ENCODE data around the gene PNPLA7.
A peak's percentile ranks its signal among the peaks of the same experiment; 100 is the strongest.
"Not testable (repeated sequence)": the region's sequence is repeated elsewhere in the genome, so short reads cannot be mapped to it uniquely, and the experiment has no call there.

Gene PNPLA7

DNA sequence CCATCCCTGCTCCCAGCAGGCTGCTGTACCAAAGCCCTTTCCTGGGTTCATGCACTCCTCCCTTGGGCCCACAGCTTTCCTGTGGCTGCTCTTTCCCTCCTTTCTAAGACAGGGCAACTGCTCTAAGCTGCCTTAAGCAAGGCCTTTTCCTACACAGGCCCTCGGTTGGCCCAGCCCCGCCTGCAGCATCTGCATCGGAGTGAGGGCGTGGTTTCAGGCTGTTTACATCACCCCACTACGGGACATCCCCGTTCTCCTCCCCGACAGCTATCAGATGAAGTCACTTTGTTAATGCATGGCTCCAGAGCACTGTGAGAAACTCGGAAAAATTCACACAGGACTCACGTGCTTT is 25.1 kb upstream of the PNPLA7 start:
- DNase-seq (ENCODE audit: low spot score): no peak

DNA sequence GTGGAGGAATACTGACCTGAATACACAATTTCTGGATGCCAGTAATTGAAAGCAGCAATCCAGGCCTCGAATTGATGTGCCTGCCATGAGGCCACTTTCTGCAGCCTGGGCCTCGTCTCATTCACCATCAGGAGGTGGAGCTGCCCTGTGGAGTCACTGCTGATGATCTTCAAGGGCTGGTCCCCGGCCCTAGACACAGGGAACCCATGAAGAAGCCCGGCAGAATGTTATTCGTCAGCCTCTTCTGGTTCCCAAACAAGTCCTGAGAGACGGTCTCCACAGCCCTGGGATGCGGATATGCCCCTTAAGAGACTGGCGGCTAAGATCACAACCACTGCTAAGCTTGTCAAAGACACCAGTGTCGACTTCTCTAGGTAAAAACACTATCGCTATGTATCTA is 24.0 kb upstream of the PNPLA7 start:
- DNase-seq (ENCODE audit: low spot score): no peak

DNA sequence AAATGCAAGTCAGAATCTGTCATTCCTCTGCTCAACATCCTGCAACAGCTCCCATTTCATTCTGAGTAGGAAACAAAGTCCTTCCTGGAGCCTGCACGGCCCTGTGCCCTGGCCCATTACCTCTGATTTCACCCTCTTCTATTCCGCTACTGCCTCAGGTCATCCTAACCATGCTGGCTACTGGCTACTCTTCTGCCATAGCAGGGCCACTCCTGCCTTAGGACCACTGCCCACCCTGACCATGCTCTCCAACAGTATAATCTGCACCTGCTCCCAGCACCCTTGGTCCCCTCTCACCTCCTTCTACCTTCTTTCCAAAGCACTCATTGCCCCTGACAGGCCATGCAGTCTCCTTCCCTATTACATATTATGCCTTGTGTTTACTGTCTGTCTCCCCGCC is 20.4 kb upstream of the PNPLA7 start:
- no peak for DNase-seq (ENCODE audit: low spot score)

DNA sequence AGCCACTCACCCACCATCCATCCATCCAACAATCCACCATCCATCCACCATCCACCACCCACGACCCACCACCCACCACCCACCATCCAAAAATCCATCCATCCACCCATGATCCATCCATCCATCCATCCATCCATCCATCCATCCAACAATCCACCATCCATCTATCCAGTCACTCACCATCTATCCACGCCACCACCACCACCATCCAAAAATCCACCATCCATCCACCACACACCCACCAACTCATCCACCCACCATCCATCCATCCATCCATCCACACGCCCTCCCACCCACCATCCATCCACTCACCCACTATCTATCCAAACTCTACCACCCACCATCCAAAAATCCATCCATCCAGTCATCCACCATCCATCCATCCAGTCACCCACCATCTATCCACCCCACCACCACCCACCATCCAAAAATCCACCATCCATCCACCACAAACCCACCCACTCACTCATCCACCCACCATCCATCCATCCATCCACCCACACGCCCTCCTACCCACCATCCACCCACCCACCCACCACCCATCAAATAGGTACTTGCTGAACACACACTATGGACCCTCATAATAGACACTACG is 19.5 kb upstream of the PNPLA7 start:
- no peak for DNase-seq (ENCODE audit: low spot score)

DNA sequence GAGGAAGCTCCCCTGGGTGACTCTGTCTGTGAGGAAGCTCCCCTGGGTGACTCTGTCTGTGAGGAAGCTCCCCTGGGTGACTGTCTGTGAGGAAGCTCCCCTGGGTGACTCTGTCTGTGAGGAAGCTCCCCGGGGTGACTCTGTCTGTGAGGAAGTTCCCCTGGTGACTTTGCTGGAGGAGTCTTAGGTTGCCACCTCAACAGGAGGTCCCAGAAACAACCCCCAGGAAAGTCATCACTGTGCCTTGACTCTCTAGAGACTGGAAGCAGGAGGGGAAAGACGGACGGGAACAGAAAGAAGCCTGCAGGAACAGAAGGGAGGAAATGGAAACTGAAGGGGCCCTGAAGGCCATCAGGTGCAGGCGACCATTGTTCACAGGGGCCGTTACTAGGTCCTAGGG is 18.2 kb upstream of the PNPLA7 start:
- DNase-seq (ENCODE audit: low spot score): not testable (repeated sequence)

DNA sequence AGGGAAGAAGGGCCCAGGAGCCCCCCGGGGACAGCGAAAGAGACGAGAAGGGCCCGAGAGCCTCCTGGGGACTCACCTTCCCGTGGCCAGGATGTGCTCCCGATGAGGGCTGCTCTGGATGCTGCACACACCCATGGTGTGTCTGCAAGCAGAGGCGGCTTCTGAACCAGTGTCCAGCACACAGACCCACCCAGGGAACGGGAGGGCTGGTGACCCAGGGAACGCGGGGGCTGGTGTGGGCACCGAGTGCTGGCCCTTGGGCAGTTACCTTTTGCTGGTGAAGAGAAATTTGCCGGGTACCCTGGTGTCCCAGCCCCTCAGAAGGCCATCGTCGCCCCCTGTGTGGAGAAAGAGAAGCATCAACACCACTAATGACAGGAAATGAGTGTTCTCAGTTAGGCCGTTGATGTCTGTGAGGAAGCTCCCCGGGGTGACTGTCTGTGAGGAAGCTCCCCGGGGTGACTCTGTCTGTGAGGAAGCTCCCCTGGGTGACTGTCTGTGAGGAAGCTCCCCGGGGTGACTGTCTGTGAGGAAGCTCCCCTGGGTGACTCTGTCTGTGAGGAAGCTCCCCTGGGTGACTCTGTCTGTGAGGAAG is 14.7 kb upstream of the PNPLA7 start:
- no peak for DNase-seq (ENCODE audit: low spot score)

DNA sequence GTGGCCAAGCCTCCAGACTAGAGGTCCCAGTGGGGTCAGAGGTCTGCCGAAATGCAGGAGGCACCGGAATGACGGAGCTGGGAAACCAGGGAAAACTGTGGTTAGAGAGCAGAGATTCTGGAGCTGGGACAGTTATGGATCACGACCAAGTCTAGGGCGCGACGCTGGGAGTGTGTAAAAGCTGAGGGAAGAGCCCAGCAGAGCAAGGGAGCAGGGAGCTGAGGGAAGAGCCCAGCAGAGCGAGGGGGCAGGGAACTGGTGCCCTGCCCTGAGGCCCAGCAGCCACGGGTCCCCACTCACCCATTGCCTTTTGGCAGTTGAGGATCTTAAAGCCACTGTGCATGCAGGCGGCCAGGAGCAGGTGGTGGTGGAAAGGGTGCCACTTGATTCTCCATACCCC is 13.9 kb upstream of the PNPLA7 start:
- DNase-seq (ENCODE audit: low spot score): no peak

DNA sequence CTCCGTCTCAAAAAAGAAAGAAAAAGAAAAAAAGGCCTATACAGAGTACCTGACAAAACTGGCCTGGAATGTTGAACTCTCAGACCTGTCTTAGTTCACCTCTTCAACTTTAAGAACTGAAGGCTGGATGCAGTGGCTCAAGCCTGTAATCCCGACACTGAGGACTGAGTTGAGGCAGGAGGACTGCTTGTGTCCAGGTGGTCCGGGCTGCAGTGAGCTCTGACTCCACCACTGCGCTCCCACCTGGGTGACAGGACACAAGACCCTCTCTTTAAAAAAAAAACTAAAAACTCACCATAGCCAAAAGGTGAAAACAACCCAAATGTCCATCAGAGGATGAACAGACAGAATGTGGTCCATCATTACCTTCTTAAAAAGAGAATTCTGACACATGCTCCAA is 7.9 kb upstream of the PNPLA7 start:
- no peak for DNase-seq (ENCODE audit: low spot score)

DNA sequence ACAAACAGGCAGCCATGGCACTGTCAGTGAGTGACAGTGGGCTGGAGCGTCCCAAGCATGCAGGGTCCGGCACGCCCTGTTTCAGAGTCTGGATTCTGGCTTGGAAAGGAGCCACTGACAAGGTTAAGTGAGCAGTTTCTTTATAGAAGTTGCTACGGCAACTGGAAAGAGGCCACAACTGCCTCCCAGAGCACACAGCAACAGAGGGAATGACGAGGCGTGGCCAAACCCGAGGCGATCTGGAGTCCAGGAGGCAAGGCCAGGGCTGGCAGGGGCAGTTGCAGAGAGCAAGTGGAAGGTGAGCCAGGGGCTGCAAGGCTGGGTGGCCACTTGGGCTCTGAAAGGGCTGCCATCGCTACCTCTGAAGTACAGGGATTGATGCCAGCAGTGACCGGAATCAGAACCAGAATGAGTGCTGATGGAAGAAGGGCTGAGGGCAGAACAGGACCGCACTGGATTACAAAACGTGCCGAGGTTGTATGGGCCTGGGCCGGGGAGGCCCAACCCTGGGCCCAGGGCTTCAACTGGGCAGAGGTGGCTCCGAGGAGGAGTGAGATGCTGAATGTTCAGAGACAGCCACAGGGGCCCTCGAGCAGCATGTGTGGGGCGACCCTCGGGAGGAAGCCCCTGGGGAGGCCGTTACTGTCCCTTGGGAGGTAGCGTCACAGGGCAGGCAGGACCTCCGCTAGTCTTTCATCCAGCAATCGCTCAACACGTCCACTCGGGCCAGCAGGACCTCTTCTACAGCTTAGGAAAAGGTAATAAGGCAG is 6.1 kb upstream of the PNPLA7 start:
- no peak for DNase-seq (ENCODE audit: low spot score)

DNA sequence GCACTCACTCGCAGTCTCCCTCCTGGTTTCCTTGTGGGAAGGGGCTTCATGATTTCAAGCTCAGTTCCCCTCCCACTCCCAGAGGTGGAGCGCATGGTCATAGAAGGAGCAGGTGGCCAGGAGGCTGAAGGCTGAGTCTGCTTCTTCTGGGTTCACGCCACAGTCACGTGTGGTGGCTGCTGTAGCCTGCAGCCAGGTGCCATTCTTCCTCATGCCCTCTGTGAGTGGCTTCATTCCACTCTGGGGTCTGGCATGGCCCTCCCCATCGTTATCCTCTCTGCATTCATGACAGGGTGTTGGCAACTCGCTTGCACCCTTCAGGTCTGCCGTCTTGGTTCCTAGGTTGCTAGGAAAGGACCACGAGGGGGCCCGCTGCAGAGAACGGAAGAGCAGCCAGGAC is 5.0 kb upstream of the PNPLA7 start:
- no peak for DNase-seq (ENCODE audit: low spot score)

DNA sequence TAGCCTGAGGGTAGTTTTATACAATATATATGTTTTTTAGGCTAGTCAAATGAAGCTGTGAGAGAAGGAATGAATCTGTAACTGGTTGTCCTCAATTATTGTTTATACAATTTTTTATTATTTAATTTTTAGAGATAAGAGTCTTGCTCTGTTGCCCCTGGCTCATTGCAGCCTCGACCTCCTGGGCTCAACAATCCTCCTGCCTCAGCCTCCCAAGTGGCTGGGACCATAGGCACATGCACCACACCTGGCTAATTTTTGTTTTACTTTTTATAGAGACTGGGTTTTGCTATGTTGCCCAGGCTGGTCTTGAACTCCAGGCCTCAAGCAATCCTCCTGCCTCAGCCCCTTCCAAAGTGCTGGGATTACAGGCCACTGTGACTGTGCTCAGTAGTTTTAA is 4.1 kb upstream of the PNPLA7 start:
- no peak for DNase-seq (ENCODE audit: low spot score)

DNA sequence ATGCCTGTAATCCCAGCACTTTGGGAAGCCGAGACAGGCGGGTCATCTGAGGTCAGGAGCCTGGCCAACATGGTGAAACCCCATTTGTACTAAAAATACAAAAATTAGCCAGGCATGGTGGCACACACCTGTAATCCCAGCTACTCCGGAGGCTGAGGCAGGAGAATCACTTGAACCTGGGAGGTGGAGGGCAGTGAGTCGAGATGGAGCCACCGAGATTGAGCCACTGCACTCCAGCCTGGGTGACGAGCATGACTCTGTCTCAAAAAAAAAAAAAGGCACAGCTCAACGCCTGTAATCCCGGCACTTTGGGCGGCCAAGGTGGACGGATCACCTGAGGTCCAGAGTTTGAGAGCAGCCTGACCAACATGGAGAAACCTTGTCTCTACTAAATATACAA is 3.5 kb upstream of the PNPLA7 start:
- DNase-seq (ENCODE audit: low spot score): not testable (repeated sequence)

DNA sequence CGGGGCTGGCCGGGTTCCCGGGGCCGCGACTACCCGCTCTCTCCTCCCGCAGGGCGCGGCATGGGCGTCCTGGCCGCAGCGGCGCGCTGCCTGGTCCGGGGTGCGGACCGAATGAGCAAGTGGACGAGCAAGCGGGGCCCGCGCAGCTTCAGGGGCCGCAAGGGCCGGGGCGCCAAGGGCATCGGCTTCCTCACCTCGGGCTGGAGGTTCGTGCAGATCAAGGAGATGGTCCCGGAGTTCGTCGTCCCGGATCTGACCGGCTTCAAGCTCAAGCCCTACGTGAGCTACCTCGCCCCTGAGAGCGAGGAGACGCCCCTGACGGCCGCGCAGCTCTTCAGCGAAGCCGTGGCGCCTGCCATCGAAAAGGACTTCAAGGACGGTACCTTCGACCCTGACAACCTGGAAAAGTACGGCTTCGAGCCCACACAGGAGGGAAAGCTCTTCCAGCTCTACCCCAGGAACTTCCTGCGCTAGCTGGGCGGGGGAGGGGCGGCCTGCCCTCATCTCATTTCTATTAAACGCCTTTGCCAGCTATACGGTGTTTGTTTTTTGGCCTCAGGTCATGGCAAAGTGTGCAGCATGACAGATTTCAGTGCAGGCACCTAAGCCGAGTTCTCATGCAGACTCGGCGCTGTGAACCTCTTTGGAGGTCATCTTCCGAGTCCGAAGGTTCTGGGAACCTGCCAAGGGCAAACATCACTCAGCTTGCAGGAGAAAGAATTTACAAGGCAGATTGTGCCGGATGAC is 2.0 kb upstream of the PNPLA7 start:
- DNase-seq (ENCODE audit: low spot score): peak; percentile 13

DNA sequence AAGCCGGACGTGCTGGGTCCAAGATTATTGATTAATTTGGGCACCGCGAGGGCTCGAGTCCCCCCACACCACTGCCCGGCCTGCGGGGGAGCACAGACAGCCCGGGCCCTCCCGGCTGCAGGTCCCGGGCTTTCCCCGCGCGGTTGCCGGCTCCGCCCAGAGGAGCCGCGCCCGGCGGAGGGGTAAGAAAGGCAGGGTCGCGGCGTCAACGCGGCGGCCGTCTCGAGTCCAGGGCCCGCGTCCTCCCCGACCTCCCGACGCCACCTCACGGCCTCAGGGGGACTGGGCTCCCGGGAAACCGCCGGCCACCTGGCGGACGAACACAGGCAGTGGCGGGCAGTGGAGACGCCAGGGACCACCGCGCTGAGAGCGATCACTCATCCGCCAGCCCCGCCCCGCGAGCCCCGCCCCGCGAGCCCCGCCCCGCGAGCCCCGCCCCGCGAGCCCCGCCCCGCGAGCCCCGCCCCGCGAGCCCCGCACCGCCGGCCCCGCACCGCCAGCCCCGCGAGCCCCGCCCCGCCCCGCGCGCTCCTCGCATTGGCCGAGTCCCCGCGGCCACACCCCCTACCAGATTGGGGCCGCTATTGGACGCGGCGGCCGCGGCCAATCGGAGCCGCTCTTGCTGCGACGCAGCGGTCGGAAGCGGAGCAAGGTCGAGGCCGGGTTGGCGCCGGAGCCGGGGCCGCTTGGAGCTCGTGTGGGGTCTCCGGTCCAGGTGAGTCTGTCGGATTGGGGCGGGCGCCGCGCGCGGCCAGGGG is 1.2 kb upstream of the PNPLA7 start, which contains the start of gene MRPL41:
Gene MRPL41, plus strand, starts transcription at position 616 of the 758 bp plus-strand sequence. CDS start 203 bp downstream, outside the sequence.
- peak; percentile 89 for DNase-seq (ENCODE audit: low spot score)

DNA sequence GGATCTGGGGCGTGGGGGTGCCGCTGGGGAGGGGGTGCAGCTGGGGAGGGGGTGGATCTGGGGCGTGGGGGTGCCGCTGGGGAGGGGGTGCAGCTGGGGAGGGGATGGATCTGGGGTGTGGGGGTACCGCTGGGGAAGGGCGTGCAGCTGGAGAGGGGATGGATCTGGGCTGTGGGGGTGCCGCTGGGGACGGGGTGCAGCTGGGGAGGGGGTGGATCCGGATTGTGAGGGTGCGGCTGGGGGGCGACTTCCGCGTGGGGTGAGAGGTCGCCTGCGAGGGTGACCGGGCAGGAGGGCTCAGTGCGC is 709 bp upstream of the PNPLA7 start:
- DNase-seq (ENCODE audit: low spot score): not testable (repeated sequence)

DNA sequence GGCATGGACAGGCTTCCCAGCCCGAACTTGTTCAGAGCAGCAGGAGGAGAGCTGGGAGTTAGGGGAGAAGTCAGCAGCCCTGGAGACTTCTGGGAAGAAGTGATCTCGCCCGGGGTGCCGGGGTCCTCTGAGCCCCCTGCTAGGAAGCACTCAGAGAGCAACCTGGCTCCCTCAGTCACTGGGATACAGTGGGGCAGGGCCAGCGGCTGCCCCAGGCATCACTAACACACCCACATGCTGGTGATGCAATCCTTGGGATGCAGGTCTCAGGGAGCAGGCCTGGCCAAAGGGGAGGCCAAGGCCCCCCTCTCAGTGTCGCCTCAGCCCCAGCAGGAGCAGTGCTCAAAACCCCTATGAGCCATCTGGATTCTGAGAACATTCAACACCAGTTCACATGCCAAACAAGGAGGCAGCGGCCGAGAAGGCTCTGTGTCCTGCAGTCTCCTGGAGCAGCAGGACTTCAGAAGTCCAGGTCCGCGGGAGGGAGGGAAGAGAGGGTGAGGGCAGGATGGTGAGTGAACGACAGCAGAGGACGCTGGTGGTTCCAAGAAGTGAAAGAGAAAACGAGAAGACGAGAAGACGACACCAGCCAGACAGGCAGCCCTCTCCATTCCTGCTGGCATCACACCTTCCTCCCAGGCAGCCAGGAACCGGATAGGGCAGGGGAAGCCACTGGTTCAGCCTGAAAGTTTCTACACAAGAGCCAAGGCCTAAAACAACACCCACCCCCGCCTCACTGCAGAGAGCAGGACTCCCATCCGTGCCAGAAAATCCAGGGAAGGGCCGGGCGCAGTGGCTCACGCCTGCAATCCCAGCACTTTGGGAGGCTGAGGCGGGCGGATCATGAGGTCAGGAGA is 2.3 kb downstream of the PNPLA7 start:
- DNase-seq (ENCODE audit: low spot score): no peak

DNA sequence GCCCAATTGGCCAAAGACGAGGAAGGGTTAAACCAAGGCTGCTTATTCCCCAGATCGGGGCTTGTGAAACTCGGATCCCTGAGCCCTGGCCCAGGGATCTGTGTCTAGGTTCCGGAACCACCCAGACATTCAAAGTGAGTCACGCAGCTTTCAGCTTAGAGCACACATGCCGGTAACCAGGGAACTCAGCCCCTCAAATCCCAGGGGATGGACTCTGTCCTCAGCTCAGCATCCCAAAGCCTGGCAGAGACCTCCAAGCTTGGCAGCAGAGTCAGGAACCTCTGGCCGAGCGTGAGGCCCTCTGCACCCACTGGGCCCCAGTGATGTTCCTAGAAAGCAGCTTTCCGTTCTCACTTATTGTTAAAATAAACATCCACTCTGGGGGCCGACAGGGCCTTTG is 5.1 kb downstream of the PNPLA7 start:
- no peak for DNase-seq (ENCODE audit: low spot score)

DNA sequence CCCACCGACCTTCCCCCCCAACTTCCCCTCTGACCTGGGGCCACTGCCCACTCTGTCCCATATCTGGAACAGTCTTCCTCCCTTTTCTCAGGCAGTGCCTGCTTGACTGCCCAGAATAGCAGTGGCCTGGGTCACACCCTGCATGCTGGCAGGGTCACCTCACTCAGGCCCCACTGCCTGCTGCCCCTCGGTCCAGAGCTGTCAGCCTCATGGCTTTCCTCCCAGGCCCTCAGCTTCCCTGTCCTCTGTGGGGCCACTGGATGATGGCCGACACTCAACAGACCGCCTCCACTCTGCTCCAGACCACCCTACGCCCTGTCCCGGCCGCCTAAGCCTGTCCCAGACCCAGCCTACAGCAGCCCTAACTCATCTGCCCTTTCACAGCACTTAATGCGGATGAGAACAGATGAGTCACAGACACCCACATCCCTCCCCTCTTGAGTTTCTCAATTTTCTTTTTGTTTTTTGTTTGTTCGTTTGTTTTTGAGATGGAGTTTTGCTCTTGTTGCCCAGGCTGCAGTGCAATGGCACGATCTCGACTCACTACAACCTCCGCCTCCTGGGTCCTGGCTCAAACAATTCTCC is 5.9 kb downstream of the PNPLA7 start:
- no peak for DNase-seq (ENCODE audit: low spot score)

DNA sequence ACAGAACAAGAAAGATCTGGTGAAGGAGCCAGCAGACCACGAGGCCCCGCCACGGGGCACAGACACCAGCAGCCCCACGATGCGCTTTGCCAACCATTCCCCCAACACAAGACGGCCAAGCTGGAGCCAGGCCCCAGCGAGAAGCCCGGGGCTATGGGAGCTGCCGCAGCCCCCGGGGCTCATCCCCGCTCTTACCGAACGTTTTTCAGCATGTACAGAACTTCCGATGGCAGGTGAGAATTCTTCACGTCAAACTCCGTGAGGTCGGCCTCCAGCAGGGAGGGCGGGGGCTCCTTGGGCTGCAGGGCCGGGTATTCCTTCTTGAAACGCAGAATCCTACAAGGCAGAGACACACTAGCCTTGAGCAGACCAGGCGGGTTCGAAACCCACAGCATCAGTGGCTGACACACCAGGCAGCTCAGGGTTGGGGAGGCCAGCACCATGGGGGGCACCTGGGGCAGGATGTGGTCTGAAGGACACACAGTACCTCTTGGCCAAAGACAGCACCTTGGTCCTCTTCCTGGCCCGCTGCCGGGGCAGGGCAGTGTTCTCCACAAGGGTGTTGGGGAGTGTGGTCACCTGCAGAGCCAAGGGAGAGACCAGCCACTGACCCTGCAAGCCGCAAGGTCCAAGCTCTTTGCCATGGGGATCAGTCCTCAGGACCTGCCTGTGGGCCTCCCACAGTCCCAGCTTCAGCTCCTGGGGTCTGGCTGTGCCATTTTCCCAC is 6.8 kb downstream of the PNPLA7 start:
- no peak for DNase-seq (ENCODE audit: low spot score)

DNA sequence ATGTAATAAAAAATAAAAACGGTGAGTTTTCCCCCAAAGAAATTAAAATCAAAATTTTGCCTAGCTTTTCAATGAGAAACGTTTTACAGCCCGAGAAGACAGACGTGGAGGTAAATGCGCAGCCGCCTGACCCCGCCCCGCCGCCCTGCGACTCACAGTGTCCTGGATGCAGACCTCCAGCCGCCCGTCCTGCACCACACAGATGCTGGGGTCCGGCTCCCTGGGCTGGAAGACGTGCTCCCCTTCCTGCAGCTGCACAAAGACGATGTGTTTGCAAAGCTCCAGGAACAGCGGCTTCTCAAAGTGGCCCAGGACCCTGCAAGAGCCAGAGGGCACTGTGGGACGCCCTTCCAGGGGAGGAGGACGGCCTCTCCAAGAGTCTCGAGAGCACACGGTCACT is 7.7 kb downstream of the PNPLA7 start:
- no peak for DNase-seq (ENCODE audit: low spot score)

Data from activated CD4-positive, alpha-beta T cell treated with anti-CD3 and anti-CD28 coated beads, Interleukin-2, Interleukin-4, amounts not matched to agents 100 ng/mL and 50 ng/mL, durations not matched to agents 16 hours and 8 hours (primary cell).